ENCODE results near the gene CNN1. TPM values are rescaled to one million over a fixed set of nuclear protein-coding genes. Genes with fewer than 3 reads are reported as not detected.

The CNN1 gene
- total and polyA plus RNA-seq, 4 experiments from 2014 or later: not detected

DNA sequence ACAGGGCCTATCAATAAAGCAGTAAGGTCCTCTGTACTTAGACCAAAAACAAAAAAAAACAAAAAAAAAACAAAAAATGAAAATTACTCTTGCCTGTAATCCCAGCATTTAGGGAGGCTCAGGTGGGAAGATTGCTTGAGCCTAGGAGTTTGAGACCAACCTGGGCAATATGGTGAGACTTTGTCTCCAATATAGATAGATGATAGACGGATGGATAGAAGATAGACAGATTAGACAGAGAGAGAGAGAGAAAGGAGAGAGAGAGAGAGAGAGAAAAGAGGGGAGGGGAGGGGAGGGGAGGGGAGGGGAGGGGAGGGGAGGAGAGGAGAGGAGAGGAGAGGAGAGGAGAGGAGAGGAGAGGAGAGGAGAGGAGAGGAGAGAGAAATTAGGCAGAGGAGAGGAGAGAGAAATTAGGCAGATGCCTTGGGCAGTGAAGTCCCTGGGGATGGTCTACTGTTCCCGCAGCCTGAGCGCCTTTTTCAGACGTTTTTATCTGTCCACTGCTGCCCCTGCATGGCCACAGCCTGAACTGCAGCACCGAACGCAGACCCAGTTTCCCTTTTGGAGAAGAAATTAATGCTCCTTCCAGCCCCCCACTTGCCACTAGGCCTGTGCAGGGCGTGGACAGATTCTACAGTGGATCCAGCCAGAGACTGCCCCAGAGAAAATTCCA lies 48.8 kb downstream of the CNN1 start:
- peak; percentile 63 to 75 (median 70) for DNase-seq
- POLR2A ChIA-PET (ENCODE audit: partially characterized antibody): interaction anchor here (1.2 kb wide), 1 partner anchor 28 kb away, joined by 3 read pairs; the partner anchor contains the start of gene ELOF1
- Mint-ChIP-seq H3K36me3 (no peaks in the 10 kb centered on the region), H3K4me1 (peaks cover 0 to 10% (median 1%) of the 10 kb centered on the region in 4 donors), H3K27ac (peak overlapping the region in 3 of 7 donors; percentile 35 to 86 (median 82)), H3K9me3 (no peaks in the 10 kb centered on the region), H3K4me3 (no peak overlapping the region), H3K27me3 (peaks cover 0 to 2% of the 10 kb centered on the region in 2 donors)
- no peaks in the 10 kb centered on the region for H3K36me3 ChIP-seq (ENCODE audit: insufficient read depth, low read length)
- CTCF ChIA-PET (ENCODE audit: partially characterized antibody): interaction anchor here (1.0 to 6.4 kb wide), 6 partner anchors 9 to 61 kb away, joined by 3 to 38 read pairs (median 8); no protein-coding TSS in a partner anchor
- intact Hi-C loops (cut with micrococcal nuclease): loop anchor here (1.0 kb wide), 5 partner anchors 27 to 294 kb away; no protein-coding TSS in a partner anchor
- H3K4me3 ChIP-seq (ENCODE audit: low read length in 2 of 2): no peak overlapping the region
- H3K27ac ChIP-seq (ENCODE audit: low read depth, low read length): no peak overlapping the region
- no peaks in the 10 kb centered on the region for H3K9me3 ChIP-seq (ENCODE audit: control insufficient read depth in 1 of 2, low read length in 2 of 2)
- no peaks in the 10 kb centered on the region for H3K27me3 ChIP-seq (ENCODE audit: insufficient read depth, low read length)
- H3K4me1 ChIP-seq (ENCODE audit: insufficient read depth, low read length): peaks cover 3% of the 10 kb centered on the region

DNA sequence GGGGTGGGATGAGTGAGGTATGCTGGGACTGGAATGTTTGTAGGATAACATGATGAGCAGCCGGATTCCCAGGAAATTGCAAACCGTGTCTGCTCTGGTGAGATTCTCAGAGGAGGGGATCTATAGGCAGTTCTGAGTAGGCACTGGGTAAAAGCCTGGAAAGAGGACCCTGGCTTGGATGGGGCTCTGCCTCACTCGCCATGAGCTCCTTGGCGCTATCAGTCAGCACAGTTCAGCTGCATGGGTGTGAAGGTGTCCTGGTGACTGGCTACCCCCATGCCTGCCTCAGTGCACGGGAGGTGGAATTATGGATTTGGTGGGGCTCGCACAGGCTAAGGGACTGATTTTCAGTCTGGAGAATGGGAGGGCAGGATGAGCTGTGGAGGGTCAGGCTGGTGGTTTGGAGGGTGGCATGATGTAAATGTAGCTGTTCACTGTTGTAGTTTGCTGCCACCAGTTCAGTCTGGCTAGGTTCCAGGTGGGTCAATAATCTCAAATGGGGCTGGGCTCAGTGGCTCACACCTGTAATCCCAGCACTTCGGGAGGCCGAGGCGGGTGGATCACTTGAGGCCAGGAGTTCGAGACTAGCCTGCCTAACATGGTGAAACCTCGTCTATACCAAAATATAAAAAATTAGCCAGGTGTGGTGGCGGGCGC lies 49.5 kb downstream of the CNN1 start:
- POLR2A ChIA-PET (ENCODE audit: partially characterized antibody): interaction anchor here (0.7 to 1.2 kb wide), 2 partner anchors 9 to 29 kb away, joined by 3 read pairs; partner anchors contain the start of genes ELOF1 and ZNF627
- Histone ChIP-seq H3K36me3 (ENCODE audit: insufficient read depth, low read length) (no peaks in the 10 kb centered on the region), H3K4me3 (ENCODE audit: low read length in 2 of 2) (no peak overlapping the region), H3K27ac (ENCODE audit: low read depth, low read length) (no peak overlapping the region), H3K27me3 (ENCODE audit: insufficient read depth, low read length) (no peaks in the 10 kb centered on the region), H3K9me3 (ENCODE audit: control insufficient read depth in 1 of 2, low read length in 2 of 2) (no peaks in the 10 kb centered on the region), H3K4me1 (ENCODE audit: insufficient read depth, low read length) (peaks cover 3% of the 10 kb centered on the region)
- intact Hi-C loops (cut with micrococcal nuclease): loop anchor here (1.0 kb wide), 5 partner anchors 28 to 295 kb away; no protein-coding TSS in a partner anchor
- Mint-ChIP-seq H3K4me1 (peaks cover 0 to 10% (median 1%) of the 10 kb centered on the region in 4 donors), H3K4me3 (no peak overlapping the region), H3K27ac (peak overlapping the region in 4 of 7 donors; percentile 22 to 86 (median 58)), H3K27me3 (peaks cover 0 to 2% of the 10 kb centered on the region in 2 donors), H3K36me3 (no peaks in the 10 kb centered on the region), H3K9me3 (no peaks in the 10 kb centered on the region)
- CTCF ChIA-PET (ENCODE audit: partially characterized antibody): interaction anchor here (0.8 to 6.4 kb wide), 9 partner anchors 8 to 462 kb away, joined by 3 to 38 read pairs (median 3); no protein-coding TSS in a partner anchor
- DNase-seq: no peak

DNA sequence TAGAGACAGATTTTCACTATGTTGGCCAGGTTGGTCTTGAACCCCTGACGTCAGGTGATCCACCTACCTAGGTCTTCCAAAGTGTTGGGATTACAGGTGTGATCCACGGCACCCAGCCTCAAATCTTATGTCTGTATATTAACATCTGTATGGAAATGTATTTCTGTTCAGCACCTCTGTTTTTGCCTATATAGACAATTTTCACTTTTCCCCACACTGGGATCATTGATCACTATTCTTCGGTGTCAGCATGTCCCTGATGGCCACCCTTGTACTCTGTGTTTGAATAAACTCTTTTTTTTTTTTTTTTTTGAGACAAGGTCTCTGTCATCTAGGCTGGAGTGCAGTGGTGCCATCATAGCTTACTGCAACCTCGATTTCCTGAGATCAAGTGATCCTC lies 55.4 kb downstream of the CNN1 start:
- Histone ChIP-seq H3K4me3 (ENCODE audit: low read length in 2 of 2) (no peak overlapping the region), H3K9me3 (ENCODE audit: control insufficient read depth in 1 of 2, low read length in 2 of 2) (no peaks in the 10 kb centered on the region), H3K4me1 (ENCODE audit: insufficient read depth, low read length) (peaks cover 12% of the 10 kb centered on the region), H3K27me3 (ENCODE audit: insufficient read depth, low read length) (no peaks in the 10 kb centered on the region), H3K36me3 (ENCODE audit: insufficient read depth, low read length) (no peaks in the 10 kb centered on the region), H3K27ac (ENCODE audit: low read depth, low read length) (no peak overlapping the region)
- H3K27me3 Mint-ChIP-seq: no peaks in the 10 kb centered on the region
- peaks cover 5 to 17% (median 11%) of the 10 kb centered on the region in 4 donors for H3K4me1 Mint-ChIP-seq
- peaks cover 0 to 2% of the 10 kb centered on the region in 2 donors for H3K36me3 Mint-ChIP-seq
- H3K9me3 Mint-ChIP-seq: no peaks in the 10 kb centered on the region
- no peak for DNase-seq
- no peak overlapping the region for H3K27ac Mint-ChIP-seq
- CTCF ChIA-PET (ENCODE audit: partially characterized antibody): interaction anchor here (1.7 kb wide), 1 partner anchor 58 kb away, joined by 4 read pairs; no protein-coding TSS in a partner anchor
- intact Hi-C loops (cut with micrococcal nuclease): no loop called here
- POLR2A ChIA-PET (ENCODE audit: partially characterized antibody): interaction anchor here (0.7 kb wide), 1 partner anchor 697 kb away, joined by 3 read pairs; no protein-coding TSS in a partner anchor
- H3K4me3 Mint-ChIP-seq: no peak overlapping the region

DNA sequence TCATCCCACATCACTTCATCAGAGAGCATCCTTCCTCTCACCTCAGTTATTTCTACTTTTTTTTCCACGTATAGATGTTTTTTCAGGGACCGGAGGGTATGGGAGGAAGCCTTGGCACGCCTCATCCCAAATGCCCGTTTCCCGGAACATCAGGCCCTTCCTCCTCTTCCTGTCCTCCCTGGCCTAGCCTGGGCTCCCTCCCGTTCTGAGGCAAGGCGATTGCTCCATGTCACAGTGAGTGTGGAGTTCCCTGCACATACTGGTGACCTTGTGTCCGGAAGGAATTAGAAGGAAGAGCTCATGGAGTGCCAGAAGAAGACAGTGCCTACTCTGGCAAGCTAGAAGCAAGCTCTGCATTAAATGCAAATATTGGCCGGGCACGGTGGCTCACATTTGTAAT lies 57.5 kb downstream of the CNN1 start:
- ChIA-PET CTCF (ENCODE audit: partially characterized antibody) (interaction anchor here (0.9 kb wide), 1 partner anchor 8 kb away, joined by 3 read pairs; no protein-coding TSS in a partner anchor), POLR2A (ENCODE audit: partially characterized antibody) (interaction anchor here (0.6 to 1.6 kb wide), 4 partner anchors 8 to 1040 kb away, joined by 3 to 6 read pairs (median 4); partner anchors contain the start of gene ECSIT)

DNA sequence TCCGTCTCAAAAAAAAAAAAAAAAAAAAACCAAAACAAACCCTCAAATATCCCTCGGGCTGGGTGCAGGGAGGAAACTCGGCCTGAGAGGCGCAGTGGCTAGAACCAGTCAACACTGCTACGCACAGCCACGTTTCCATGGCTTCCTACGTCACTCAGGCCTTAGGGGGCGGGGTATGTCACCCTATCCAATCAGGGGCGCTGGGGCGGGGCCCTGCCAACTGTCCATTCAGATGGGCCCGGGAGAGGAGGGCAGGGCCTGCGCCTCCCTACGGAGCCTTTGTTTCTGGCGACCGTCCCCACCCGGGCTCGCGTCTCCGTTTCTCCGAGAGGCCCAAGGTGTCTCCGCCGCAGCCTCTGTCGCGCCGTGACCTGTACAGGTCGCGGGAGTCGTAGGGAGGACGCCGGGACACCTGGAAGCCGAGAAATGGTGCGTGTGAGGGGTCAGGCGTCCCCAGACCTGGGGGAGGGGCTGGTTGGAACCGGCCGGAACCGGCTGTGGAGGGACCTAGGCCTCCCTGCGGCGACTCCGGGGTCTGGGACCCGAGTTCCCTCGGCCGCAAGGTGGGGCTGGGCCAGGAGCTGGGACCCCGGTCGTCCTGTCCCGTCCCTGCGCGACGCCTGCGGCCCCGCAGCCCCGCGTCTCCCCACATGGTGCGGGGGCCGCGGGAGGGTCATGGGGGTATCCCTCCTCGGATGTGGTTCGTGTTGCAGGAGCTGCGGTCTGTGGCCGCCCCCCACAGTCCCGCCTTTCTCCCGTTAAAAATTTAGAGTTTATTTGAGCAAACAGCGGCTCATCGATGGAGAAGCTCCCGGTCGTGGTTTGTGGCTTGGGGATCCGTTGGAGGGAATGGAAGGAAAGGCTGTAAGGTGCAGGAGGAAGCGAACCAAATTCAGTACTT lies 58.8 kb downstream of the CNN1 start, which contains the start of gene ZNF627:
Gene ZNF627 (plus strand): TSS at position 282 of the 901 bp plus-strand sequence. CDS start 145 bp downstream, at position 427.
- intact Hi-C loops (cut with micrococcal nuclease): loop anchor here (1.0 to 2.0 kb wide), 2 partner anchors 39 to 162 kb away; partner anchors contain the start of genes ELOF1, ODAD3 and PRKCSH
- H3K27me3 ChIP-seq (ENCODE audit: insufficient read depth, low read length): no peaks in the 10 kb centered on the region
- CTCF ChIA-PET (ENCODE audit: partially characterized antibody): interaction anchor here (0.7 to 1.2 kb wide), 3 partner anchors 61 to 366 kb away, joined by 3 to 6 read pairs (median 3); no protein-coding TSS in a partner anchor
- no peaks in the 10 kb centered on the region for H3K9me3 Mint-ChIP-seq
- no peaks in the 10 kb centered on the region for H3K27me3 Mint-ChIP-seq
- peak within 1 kb of the TSS; percentile 44 to 87 for H3K4me3 ChIP-seq (ENCODE audit: low read length in 2 of 2)
- H3K4me1 Mint-ChIP-seq: peaks cover 9 to 31% (median 19%) of the 10 kb centered on the region in 4 donors
- H3K27ac ChIP-seq (ENCODE audit: low read depth, low read length): peak within 1 kb of the TSS; percentile 77
- H3K36me3 Mint-ChIP-seq: peaks cover 3 to 6% of the 10 kb centered on the region in 2 donors
- H3K9me3 ChIP-seq (ENCODE audit: control insufficient read depth in 1 of 2, low read length in 2 of 2): no peaks in the 10 kb centered on the region
- peaks cover 15% of the 10 kb centered on the region for H3K4me1 ChIP-seq (ENCODE audit: insufficient read depth, low read length)
- peak within 1 kb of the TSS; percentile 86 to 97 (median 92) for H3K4me3 Mint-ChIP-seq
- no peaks in the 10 kb centered on the region for H3K36me3 ChIP-seq (ENCODE audit: insufficient read depth, low read length)
- DNase-seq: peak; percentile 95 to 99 (median 96)
- peak within 1 kb of the TSS; percentile 90 to 95 (median 93) for H3K27ac Mint-ChIP-seq
- POLR2A ChIA-PET (ENCODE audit: partially characterized antibody): interaction anchor here (0.6 to 1.6 kb wide), 10 partner anchors 9 to 617 kb away, joined by 3 to 7 read pairs (median 4); partner anchors contain the start of genes ECSIT, ELOF1, SWSAP1 and ZNF441

More for the DNA sequence above, 57.5 kb downstream of the CNN1 start:
- no peak for DNase-seq
- H3K27ac ChIP-seq (ENCODE audit: low read depth, low read length): no peak overlapping the region
- H3K4me3 ChIP-seq (ENCODE audit: low read length in 2 of 2): no peak overlapping the region
- Mint-ChIP-seq H3K27me3 (no peaks in the 10 kb centered on the region), H3K9me3 (no peaks in the 10 kb centered on the region), H3K36me3 (peaks cover 0 to 2% of the 10 kb centered on the region in 2 donors), H3K27ac (peak overlapping the region; percentile 35 to 93 (median 85)), H3K4me1 (peaks cover 9 to 24% (median 17%) of the 10 kb centered on the region in 4 donors), H3K4me3 (peak overlapping the region in 7 of 8 donors; percentile 21 to 89 (median 86))
- H3K4me1 ChIP-seq (ENCODE audit: insufficient read depth, low read length): peaks cover 15% of the 10 kb centered on the region
- no peaks in the 10 kb centered on the region for H3K27me3 ChIP-seq (ENCODE audit: insufficient read depth, low read length)
- H3K36me3 ChIP-seq (ENCODE audit: insufficient read depth, low read length): no peaks in the 10 kb centered on the region
- intact Hi-C loops (cut with micrococcal nuclease): loop anchor here (2.0 kb wide), 1 partner anchor 37 kb away; the partner anchor contains the start of gene ELOF1
- no peaks in the 10 kb centered on the region for H3K9me3 ChIP-seq (ENCODE audit: control insufficient read depth in 1 of 2, low read length in 2 of 2)

DNA sequence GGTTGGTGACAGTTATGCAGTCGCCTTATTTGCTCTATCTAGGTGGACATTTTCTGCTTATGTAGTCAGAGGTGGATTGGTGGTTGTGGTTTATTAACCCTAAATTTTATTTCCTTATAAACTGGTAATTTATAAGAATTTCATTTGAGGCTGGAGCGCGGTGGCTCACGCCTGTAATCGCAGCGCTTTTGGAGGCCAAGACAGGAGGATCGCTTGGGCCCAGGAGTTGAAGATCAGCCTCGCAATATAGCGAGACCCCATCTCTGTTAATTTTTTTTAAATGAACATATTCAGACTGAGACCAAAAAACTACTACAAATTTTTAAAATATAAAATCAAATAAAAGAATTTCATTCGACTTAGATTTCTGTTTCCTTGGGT lies 59.4 kb downstream of the CNN1 start:
- intact Hi-C loops (cut with micrococcal nuclease): no loop called here
- ChIA-PET CTCF (ENCODE audit: partially characterized antibody) (interaction anchor here (0.7 to 1.2 kb wide), 2 partner anchors 62 to 365 kb away, joined by 3 to 6 read pairs; no protein-coding TSS in a partner anchor), POLR2A (ENCODE audit: partially characterized antibody) (interaction anchor here (0.8 to 1.3 kb wide), 4 partner anchors 39 to 223 kb away, joined by 3 to 7 read pairs (median 4); partner anchors contain the start of genes ELOF1, SWSAP1 and ZNF441)
- Mint-ChIP-seq H3K36me3 (peaks cover 7 to 13% of the 10 kb centered on the region in 2 donors), H3K27ac (peak overlapping the region; percentile 35 to 95 (median 93)), H3K9me3 (no peaks in the 10 kb centered on the region), H3K4me1 (peaks cover 12 to 35% (median 20%) of the 10 kb centered on the region in 4 donors), H3K27me3 (no peaks in the 10 kb centered on the region), H3K4me3 (peak overlapping the region; percentile 86 to 94 (median 92))
- H3K36me3 ChIP-seq (ENCODE audit: insufficient read depth, low read length): no peaks in the 10 kb centered on the region
- no peak for DNase-seq
- H3K4me3 ChIP-seq (ENCODE audit: low read length in 2 of 2): peak overlapping the region; percentile 44 to 87
- peaks cover 15% of the 10 kb centered on the region for H3K4me1 ChIP-seq (ENCODE audit: insufficient read depth, low read length)
- no peaks in the 10 kb centered on the region for H3K9me3 ChIP-seq (ENCODE audit: control insufficient read depth in 1 of 2, low read length in 2 of 2)
- H3K27ac ChIP-seq (ENCODE audit: low read depth, low read length): peak overlapping the region; percentile 77
- no peaks in the 10 kb centered on the region for H3K27me3 ChIP-seq (ENCODE audit: insufficient read depth, low read length)

Data from CD4-positive, alpha-beta memory T cell (primary cell).